Endothelial cell (in vitro differentiated cells): Measurements from ENCODE around the gene PDE11A. TPM values are rescaled to one million over a fixed set of nuclear protein-coding genes. Genes with fewer than 3 reads are reported as not detected.
A peak's percentile ranks its signal among the peaks of the same experiment; 100 is the strongest.

Experiments
- DNase-seq: peaks from one replicate; pipeline ENCODE4 v3.0.0; 2021; ENCODE audit warnings: low spot score
- H3K27ac Mint-ChIP-seq: one replicate; pipeline ENCODE4 v1.8.0; 2021; ENCODE audit warnings: mixed read lengths, inconsistent platforms; ENCODE audit not compliant: unreplicated experiment
- H3K27me3 Mint-ChIP-seq: one replicate; pipeline ENCODE4 v1.8.0; 2021; ENCODE audit warnings: mild to moderate bottlenecking, moderate library complexity, mixed read lengths, inconsistent platforms; ENCODE audit not compliant: unreplicated experiment
- H3K36me3 Mint-ChIP-seq: one replicate; pipeline ENCODE4 v1.8.0; 2021; ENCODE audit warnings: mild to moderate bottlenecking, low read depth, mixed read lengths, inconsistent platforms; ENCODE audit not compliant: unreplicated experiment
- H3K4me1 Mint-ChIP-seq: one replicate; pipeline ENCODE4 v1.8.0; 2021; ENCODE audit warnings: mild to moderate bottlenecking, mixed read lengths, inconsistent platforms; ENCODE audit not compliant: unreplicated experiment
- H3K4me3 Mint-ChIP-seq: one replicate; pipeline ENCODE4 v1.8.0; 2021; ENCODE audit warnings: mild to moderate bottlenecking, mixed read lengths, inconsistent platforms; ENCODE audit not compliant: unreplicated experiment
- H3K9me3 Mint-ChIP-seq: one replicate; pipeline ENCODE4 v1.8.0; 2021; ENCODE audit warnings: mixed read lengths, inconsistent platforms; ENCODE audit not compliant: unreplicated experiment
- total RNA-seq: library from RNA; stranded (reverse); fragmentation: NEBNext Ultra II Directional; extraction: Animal tissue kit (Norgen Biotek cat#: 25700); gene quantifications from one replicate; pipeline ENCODE4 v1.2.1, GENCODE V29; 2021; ENCODE audit not compliant: unreplicated experiment
- TF ChIP-seq, protein P1 (sequence below): fragments of 200-600 bp; sonication (generic); IDR thresholded peaks from one replicate; pipeline ENCODE4 v1.5.0; 2021; ENCODE audit warnings: antibody characterized with exemption; ENCODE audit not compliant: unreplicated experiment

The PDE11A gene
- total RNA-seq, 1 donor from 2014 or later: 1.7 TPM

GRCh38 chr2:177658309-177658708, 414.3 kb downstream of the PDE11A start:
- DNase-seq: no peak
- peaks cover 43% of the 10 kb centered on the region for H3K4me1 Mint-ChIP-seq
- TF ChIP-seq, protein P1, sequence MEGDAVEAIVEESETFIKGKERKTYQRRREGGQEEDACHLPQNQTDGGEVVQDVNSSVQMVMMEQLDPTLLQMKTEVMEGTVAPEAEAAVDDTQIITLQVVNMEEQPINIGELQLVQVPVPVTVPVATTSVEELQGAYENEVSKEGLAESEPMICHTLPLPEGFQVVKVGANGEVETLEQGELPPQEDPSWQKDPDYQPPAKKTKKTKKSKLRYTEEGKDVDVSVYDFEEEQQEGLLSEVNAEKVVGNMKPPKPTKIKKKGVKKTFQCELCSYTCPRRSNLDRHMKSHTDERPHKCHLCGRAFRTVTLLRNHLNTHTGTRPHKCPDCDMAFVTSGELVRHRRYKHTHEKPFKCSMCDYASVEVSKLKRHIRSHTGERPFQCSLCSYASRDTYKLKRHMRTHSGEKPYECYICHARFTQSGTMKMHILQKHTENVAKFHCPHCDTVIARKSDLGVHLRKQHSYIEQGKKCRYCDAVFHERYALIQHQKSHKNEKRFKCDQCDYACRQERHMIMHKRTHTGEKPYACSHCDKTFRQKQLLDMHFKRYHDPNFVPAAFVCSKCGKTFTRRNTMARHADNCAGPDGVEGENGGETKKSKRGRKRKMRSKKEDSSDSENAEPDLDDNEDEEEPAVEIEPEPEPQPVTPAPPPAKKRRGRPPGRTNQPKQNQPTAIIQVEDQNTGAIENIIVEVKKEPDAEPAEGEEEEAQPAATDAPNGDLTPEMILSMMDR: no peak
- peaks cover 2% of the 10 kb centered on the region for H3K27me3 Mint-ChIP-seq
- peaks cover 15% of the 10 kb centered on the region for H3K36me3 Mint-ChIP-seq
- no peak overlapping the region for H3K4me3 Mint-ChIP-seq
- H3K9me3 Mint-ChIP-seq: no peaks in the 10 kb centered on the region
- no peak overlapping the region for H3K27ac Mint-ChIP-seq

GRCh38 chr2:177651833-177652232, 420.7 kb downstream of the PDE11A start:
- TF ChIP-seq, protein P1: no peak
- peaks cover 2% of the 10 kb centered on the region for H3K27me3 Mint-ChIP-seq
- H3K4me1 Mint-ChIP-seq: peaks cover 57% of the 10 kb centered on the region
- H3K9me3 Mint-ChIP-seq: no peaks in the 10 kb centered on the region
- H3K27ac Mint-ChIP-seq: peak overlapping the region; percentile 93
- H3K36me3 Mint-ChIP-seq: peaks cover 5% of the 10 kb centered on the region
- DNase-seq: peak; percentile 61
- H3K4me3 Mint-ChIP-seq: no peak overlapping the region

DNA sequence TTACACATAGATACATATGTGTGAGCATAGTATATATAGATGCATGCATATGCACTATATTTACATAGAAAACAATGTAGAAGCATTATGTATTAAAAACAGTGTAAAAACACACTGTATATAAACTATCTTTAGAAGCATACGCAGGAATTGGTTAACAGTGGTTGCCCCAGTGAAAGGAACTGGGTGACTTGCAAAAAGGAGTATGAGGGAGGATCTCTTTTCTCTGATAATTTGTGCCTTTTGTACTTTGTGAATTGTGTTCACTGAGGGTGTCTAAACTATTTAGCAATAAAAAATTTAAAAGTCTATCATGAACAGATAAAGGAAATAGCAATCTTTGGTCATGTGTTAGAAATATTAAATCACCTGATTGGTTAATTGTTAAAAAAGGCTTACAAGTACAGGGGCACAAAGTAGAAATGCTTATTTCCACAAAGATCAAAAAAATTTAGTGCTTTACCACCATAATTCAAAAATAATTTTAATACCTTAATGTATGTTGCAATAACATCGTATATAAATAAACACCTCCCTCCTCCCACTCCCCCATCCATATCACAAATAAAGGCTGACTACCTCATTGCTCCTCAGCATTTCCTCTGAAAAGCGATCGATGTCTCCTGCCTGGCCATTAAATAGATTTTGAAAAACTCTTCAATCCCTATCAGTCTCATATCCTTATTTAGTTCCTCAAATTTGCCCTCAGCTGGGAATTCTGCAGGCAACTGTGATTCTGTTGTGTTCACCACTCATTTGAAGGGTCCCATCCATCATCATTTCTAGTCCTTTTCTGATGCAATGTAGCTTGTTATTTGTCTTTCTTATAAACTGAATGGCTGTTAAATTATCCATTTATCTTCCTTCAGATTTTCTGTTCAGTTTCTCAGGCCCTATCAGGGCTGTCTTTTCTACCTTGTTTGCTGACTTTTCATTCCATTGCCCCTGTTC, 422.7 kb downstream of the PDE11A start:
- H3K4me3 Mint-ChIP-seq: no peak overlapping the region
- peaks cover under 1% of the 10 kb centered on the region for H3K36me3 Mint-ChIP-seq
- no peak overlapping the region for H3K27ac Mint-ChIP-seq
- H3K27me3 Mint-ChIP-seq: no peaks in the 10 kb centered on the region
- no peak for DNase-seq
- no peaks in the 10 kb centered on the region for H3K9me3 Mint-ChIP-seq
- H3K4me1 Mint-ChIP-seq: peaks cover 54% of the 10 kb centered on the region
- TF ChIP-seq, protein P1: no peak

DNA sequence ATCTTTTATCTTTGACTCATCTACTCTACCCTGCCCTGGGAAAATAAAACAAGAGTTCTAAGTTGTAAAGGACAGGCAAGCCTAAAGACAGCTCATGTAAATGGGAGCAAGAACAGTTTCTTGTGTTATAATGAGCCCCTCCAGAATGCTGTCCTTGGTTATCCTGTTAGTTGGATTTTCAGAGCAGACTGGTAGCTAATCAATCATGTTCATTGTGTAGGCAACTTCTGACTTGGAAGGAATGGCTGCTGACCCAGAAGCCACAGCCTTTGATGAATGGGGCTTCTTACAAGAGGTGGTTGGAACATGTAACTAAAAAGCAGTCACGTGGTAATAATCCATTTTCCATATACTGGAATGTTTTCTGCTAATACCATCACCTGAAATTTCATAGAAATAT, 425.8 kb downstream of the PDE11A start:
- H3K9me3 Mint-ChIP-seq: no peaks in the 10 kb centered on the region
- peaks cover 26% of the 10 kb centered on the region for H3K4me1 Mint-ChIP-seq
- H3K27ac Mint-ChIP-seq: no peak overlapping the region
- peaks cover 13% of the 10 kb centered on the region for H3K36me3 Mint-ChIP-seq
- TF ChIP-seq, protein P1: no peak
- peaks cover 7% of the 10 kb centered on the region for H3K27me3 Mint-ChIP-seq
- H3K4me3 Mint-ChIP-seq: no peak overlapping the region
- DNase-seq: no peak

GRCh38 chr2:177646241-177646640, 426.3 kb downstream of the PDE11A start:
- Mint-ChIP-seq H3K36me3 (peaks cover 14% of the 10 kb centered on the region), H3K27ac (no peak overlapping the region)
- TF ChIP-seq, protein P1: no peak

More at GRCh38 chr2:177646241-177646640, 426.3 kb downstream of the PDE11A start:
- Mint-ChIP-seq H3K4me1 (peaks cover 21% of the 10 kb centered on the region), H3K9me3 (no peaks in the 10 kb centered on the region), H3K27me3 (peaks cover 7% of the 10 kb centered on the region), H3K4me3 (no peak overlapping the region)
- DNase-seq: no peak
